Cardiac fibroblast (primary cell): ENCODE data around the gene CPEB2.

ENCODE experiments used
- DNase-seq, 2 donors: peaks; one replicate each; pipeline versions ENCODE4 v3.0.0 to v3.0.0-alpha.2; 2010; ENCODE audit warnings: low read depth in 2 of 2
- H3K4me3 ChIP-seq, 2 donors: replicated peaks in 1 of 2; 1 replicate in 1 of 2; 2 replicates in 1 of 2; pipeline ENCODE4 v1.5.1; 2011; ENCODE audit warnings: low read depth in 2 of 2, low read length in 2 of 2, mild to moderate bottlenecking in 2 of 2, moderate library complexity in 1 of 2
- TF ChIP-seq, protein P1 (sequence below): IDR thresholded peaks from one replicate; pipeline ENCODE4 v1.5.1; 2011; ENCODE audit warnings: low read depth, mild to moderate bottlenecking, low read length, inconsistent platforms

CPEB2 gene

DNA sequence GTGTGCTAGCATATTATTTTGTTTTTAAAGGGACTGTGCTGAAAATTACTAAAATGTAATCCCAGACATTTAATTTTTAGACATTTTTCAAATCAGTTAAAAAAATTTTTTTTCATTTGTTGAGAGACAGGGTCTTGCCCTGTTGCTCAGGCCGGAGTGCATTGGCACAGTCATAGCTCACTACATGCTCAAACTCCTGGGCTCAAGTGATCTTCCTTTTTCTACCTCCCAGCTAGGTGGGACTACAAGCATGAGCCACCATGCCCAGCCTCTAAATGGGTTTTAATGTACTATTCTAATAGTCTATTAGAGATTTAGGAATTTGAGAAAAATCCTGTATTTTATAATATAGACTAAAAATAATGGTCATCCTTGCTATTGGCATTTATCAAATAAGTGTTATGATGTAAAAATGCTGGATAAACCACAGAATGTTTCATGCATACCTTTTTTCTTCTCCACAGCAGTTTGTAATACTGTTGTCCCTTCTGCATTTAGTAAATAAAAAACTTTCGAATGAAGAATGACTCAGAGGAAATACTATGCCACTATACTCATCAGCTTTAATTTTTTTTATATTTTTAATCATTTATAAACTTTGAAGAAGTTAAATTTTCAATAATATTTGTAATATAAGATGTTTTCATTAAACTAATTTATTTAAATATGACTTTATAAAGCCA is 29.9 kb downstream of the CPEB2 start:
- peak; percentile 28 to 80 for DNase-seq
- TF ChIP-seq, protein P1, sequence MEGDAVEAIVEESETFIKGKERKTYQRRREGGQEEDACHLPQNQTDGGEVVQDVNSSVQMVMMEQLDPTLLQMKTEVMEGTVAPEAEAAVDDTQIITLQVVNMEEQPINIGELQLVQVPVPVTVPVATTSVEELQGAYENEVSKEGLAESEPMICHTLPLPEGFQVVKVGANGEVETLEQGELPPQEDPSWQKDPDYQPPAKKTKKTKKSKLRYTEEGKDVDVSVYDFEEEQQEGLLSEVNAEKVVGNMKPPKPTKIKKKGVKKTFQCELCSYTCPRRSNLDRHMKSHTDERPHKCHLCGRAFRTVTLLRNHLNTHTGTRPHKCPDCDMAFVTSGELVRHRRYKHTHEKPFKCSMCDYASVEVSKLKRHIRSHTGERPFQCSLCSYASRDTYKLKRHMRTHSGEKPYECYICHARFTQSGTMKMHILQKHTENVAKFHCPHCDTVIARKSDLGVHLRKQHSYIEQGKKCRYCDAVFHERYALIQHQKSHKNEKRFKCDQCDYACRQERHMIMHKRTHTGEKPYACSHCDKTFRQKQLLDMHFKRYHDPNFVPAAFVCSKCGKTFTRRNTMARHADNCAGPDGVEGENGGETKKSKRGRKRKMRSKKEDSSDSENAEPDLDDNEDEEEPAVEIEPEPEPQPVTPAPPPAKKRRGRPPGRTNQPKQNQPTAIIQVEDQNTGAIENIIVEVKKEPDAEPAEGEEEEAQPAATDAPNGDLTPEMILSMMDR: no peak

DNA sequence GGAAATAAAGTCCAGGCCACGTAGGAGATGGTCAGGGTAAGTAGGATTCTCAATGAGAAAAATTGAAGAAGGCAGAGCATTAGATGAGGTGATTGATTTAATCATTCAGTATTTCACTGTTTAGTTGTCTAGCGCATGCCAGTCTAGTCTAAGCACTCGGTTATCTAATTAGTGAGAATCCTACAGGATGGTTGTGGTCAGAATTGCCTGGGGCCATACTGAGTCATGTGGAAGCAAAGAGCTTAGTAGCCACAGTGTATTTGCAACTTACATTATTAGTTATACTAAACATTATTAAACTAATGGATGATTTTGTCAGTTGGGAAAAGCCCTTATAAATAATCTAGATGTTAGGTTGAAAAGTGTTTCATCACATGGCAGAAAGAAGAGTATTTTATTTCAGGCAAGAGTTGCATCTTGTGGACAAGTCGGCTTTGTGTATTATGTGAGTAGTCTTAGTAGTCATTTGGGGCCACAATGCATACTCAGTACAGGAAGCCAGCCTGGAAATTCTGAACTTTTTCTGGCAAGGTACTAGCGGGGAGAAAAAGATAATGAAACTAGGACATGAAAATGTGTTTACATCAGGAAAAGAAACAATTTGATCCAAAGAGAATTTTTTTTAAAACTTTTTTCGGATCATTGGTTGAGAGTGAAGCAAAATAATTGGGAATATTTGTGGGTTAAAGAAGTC is 31.9 kb downstream of the CPEB2 start:
- no peak overlapping the region for H3K4me3 ChIP-seq
- peak; percentile 40 to 60 for DNase-seq
- TF ChIP-seq, protein P1: no peak

More for the DNA sequence above, 29.9 kb downstream of the CPEB2 start:
- no peak overlapping the region for H3K4me3 ChIP-seq

DNA sequence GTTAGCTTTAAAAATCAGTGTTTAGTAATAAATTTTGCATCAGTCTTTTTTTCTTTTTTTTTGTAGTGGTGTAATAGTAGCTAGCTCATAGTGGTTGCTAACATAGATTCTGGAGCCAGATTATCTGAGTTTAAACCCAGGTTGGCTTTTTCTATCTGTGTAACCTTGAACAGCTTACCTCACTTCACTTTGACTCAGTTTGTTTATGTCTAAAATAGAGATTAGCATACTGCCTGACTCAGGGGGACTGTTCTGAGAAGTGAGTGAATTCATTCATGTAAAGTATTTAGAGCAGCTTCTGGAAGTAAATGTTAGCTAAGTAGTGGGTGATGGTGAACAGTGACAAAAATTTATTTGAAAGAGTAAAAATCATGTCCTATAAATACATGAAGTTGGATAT is 32.9 kb downstream of the CPEB2 start:
- no peak overlapping the region for H3K4me3 ChIP-seq
- TF ChIP-seq, protein P1: no peak
- peak; percentile 13 to 49 for DNase-seq

DNA sequence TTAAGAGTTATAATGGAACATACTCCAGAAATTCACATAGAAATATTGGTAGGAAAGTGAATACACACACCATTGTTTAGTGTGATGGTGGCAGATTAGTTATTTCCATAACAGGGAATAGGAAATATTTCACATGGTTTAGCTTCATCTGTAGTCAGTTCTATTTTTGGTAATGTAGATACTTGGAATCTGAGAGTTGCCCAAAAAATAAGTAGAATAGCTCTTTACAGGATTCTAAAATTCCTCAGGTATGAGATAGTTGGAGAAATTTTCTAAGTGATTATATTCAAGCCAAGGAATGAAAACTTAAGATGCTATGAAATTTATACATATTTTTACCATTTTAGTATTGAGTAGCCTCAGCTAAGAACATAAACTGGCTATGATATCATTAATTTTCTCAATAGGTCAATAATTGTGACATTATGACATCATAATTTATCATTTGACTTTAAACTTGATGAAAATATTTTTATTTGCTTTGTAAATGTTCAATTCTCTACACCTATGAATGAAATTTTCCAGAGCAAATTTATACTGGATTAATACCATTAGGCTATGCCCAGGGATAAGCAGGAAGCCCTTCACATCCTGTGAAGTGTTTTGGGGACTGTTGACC is 35.8 kb downstream of the CPEB2 start:
- H3K4me3 ChIP-seq: no peak overlapping the region
- peak in 1 of 2 donors; percentile 10 for DNase-seq
- TF ChIP-seq, protein P1: no peak

DNA sequence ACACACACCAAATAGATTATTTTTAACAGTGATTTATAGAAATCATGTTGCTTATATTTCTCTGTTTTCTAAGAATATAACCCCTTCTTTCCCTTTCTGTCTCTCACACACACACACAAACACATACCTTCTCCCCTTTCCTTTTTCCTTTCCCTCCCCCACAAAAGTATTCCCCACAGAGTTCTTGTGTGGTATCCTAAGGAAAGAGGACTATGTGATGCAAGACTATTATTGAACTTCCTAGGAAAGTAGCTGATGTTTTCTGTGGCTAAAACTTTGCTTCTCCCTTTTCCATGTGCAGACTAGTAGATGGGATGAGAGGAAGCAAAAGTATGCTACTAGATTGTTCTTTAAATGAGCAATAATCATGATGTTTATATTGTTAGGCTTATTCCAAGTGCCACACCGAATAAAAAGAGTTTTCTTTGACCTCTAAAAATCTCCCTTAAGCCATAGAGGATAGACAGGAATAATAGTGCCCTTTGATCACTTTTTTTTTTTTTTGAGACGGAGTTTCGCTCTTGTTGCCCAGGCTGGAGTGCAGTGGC is 38.7 kb downstream of the CPEB2 start:
- TF ChIP-seq, protein P1: no peak
- H3K4me3 ChIP-seq: no peak overlapping the region
- DNase-seq: peak; percentile 43 to 66

DNA sequence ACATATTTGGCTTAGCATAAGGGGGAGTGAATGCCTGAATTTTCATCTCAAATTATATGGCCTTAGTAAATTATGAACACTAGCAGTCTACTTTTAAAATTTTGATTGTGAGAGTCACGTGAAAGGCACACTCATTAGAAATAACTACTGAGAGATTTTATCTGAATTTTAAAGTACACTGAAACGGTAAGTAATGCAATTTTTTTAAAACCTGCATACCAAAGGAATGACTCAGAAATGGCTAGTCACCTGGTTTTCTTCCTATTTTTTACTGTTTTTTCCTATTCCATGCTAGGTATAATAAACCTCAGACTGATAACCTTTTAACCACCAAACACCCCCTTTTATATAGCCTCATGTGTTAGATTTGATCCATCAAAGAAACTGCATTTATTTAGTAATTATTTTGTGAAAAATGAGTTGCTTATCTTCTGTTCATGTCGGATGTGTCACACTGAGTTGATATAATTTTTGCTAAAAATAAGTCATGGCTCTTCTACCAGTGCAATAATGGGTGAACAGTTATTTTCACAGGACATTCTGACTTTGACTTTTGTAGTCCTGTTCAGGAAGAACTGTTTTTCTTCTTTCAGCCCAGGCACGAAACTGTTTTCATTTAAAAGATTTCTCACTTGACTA is 40.4 kb downstream of the CPEB2 start:
- DNase-seq: peak; percentile 19 to 58
- TF ChIP-seq, protein P1: no peak
- no peak overlapping the region for H3K4me3 ChIP-seq
